ENCODE results near the gene AGL. TPM values are rescaled to one million over a fixed set of nuclear protein-coding genes. Genes with fewer than 3 reads are reported as not detected.

The AGL gene
- polyA plus RNA-seq, 2 of the 4 experiments (the other 2 are of a cell fraction), result 5.5 to 7.4 TPM

DNA sequence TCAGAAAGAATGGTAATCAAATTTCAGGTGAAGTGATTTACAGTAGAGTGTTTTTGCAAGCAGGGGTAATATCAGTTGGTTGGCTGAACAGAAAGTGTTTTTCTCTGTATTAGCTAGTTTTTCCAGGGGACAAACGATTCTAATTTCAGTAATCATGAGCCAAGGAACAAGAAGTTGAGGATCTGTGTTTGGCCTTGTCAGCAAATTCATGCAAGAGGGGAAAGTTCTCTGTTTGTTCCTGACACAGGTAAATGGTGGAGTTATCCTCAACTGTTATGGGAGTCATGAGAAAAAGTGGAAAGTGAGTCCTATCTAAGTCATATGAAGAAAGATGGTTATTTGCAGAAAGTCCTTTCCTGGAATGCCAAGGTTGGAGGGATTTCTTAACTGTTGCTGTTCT is 95.0 kb downstream of the AGL start:
- H3K4me3 ChIP-seq, result no peak overlapping the region
- H3K27ac ChIP-seq, result no peak overlapping the region
- DNase-seq (ENCODE audit: low read depth in 1 of 2, low spot score in 1 of 2) (no peak), FAIRE-seq (no peak), ATAC-seq (no peak)
- POLR2A ChIA-PET, result no interaction called here
- 47% methylated on average over 1 of the region's 1 CpG for WGBS (ENCODE audit: missing lambda C conversion rate)
- CTCF ChIA-PET, result no interaction called here
- H3K9me3 ChIP-seq, result no peaks in the 10 kb centered on the region
- TF ChIP-seq MAFK (IDR thresholded peaks at IDR 0.05; ENCODE audit: partially characterized antibody) (peak; percentile 75), CBX2 (IDR thresholded peaks at IDR 0.05; ENCODE audit: borderline replicate concordance, low read depth) (no peak)
- TF ChIP-seq, protein P1, sequence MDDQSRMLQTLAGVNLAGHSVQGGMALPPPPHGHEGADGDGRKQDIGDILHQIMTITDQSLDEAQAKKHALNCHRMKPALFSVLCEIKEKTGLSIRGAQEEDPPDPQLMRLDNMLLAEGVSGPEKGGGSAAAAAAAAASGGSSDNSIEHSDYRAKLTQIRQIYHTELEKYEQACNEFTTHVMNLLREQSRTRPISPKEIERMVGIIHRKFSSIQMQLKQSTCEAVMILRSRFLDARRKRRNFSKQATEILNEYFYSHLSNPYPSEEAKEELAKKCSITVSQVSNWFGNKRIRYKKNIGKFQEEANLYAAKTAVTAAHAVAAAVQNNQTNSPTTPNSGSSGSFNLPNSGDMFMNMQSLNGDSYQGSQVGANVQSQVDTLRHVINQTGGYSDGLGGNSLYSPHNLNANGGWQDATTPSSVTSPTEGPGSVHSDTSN (IDR thresholded peaks at IDR 0.05), result no peak
- H3K4me2 ChIP-seq, result no peak overlapping the region
- H3K4me1 ChIP-seq, result no peaks in the 10 kb centered on the region

DNA sequence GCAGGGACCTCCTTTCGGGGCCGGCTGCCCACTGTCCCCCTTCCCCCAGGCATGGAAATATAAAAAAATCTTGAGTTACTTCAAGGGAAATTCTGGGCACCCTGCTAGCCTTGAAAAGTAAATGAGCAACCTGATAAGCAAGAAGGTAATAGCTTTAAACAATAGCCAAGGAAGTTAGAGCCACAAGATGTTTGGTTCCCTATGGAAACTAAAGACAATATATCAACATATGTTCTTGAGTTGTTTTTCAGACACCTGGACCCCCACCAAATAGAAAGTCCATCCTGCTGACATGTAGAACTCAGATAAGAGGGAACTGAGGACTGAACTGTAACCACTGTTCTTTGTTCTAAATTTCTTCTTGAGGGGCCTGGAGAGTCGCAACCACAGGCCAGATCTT is 100.3 kb downstream of the AGL start:
- POLR2A ChIA-PET, result no interaction called here
- no peak for ATAC-seq
- no peak for TF ChIP-seq PHF8 (IDR thresholded peaks at IDR 0.05; ENCODE audit: borderline replicate concordance, low read depth)
- no peak for TF ChIP-seq EHF (CRISPR knock-in tag; IDR thresholded peaks at IDR 0.05)
- no peak for TF ChIP-seq MYC (IDR thresholded peaks at IDR 0.05; ENCODE audit: borderline replicate concordance, low read length)
- TF ChIP-seq, protein P2, sequence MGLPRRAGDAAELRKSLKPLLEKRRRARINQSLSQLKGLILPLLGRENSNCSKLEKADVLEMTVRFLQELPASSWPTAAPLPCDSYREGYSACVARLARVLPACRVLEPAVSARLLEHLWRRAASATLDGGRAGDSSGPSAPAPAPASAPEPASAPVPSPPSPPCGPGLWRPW (IDR thresholded peaks at IDR 0.05), result no peak
- TF ChIP-seq, protein P1 (IDR thresholded peaks at IDR 0.05), result no peak
- no peaks in the 10 kb centered on the region for H3K9me3 ChIP-seq
- no peak overlapping the region for H3K4me3 ChIP-seq
- 90% methylated on average over 3 of the region's 3 CpGs for WGBS (ENCODE audit: missing lambda C conversion rate)
- FAIRE-seq, result no peak
- no peak overlapping the region for H3K27ac ChIP-seq
- no peaks in the 10 kb centered on the region for H3K4me1 ChIP-seq
- DNase-seq (ENCODE audit: low read depth in 1 of 2, low spot score in 1 of 2), result no peak
- H3K4me2 ChIP-seq, result no peak overlapping the region
- CTCF ChIA-PET, result no interaction called here

DNA sequence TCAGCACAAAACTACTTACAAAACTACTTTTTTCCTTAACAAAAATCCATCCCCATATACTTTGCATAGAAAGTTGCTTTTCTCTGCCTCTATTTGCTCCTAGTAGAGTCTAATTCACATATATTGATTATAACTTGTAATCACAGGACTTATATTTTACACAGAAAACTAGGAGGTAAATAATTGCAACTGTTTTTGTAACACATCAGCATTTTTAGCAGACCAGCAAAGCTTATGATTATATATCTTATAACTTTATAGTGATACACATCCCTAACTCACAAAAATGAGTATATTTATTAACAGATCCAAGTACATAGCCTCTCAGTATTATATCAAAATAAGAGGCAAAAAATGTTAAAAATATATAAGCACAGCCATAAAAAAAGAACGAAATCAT is 102.4 kb downstream of the AGL start:
- FAIRE-seq (no peak), DNase-seq (ENCODE audit: low read depth in 1 of 2, low spot score in 1 of 2) (no peak), ATAC-seq (no peak)
- 23% methylated on average over 1 of the region's 1 CpG for WGBS (ENCODE audit: missing lambda C conversion rate)
- H3K4me3 ChIP-seq, result no peak overlapping the region
- no peak overlapping the region for H3K27ac ChIP-seq
- POLR2A ChIA-PET, result no interaction called here
- no peak overlapping the region for H3K4me2 ChIP-seq
- no peak for TF ChIP-seq SMC3 (IDR thresholded peaks at IDR 0.05)
- TF ChIP-seq MAFK (IDR thresholded peaks at IDR 0.05; ENCODE audit: partially characterized antibody), result peak; percentile 6
- no peaks in the 10 kb centered on the region for H3K4me1 ChIP-seq
- CTCF ChIA-PET, result interaction anchor here (1.6 kb wide), 1 partner anchor 9 kb away, joined by 3 read pairs; no protein-coding TSS in a partner anchor
- no peaks in the 10 kb centered on the region for H3K9me3 ChIP-seq

DNA sequence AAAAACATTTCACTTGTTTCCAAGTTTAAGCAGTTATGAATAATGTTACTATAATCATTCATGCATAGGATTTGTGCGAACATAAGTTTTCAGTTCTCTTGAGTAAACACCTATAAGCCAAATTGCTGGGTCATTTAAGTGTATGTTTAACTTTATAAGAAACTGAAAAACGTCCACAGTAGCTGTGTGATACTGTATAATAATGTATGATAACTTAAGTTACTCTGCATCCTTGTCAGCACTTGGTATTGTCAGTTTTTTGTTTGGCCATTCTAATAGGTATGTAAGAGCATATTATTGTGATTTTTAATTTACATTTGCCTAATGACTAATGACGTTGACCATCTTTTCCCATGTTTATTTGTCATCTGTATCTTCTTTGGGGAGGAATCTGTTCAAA is 105.2 kb downstream of the AGL start:
- H3K27ac ChIP-seq, result no peak overlapping the region
- DNase-seq (ENCODE audit: low read depth in 1 of 2, low spot score in 1 of 2) (no peak), ATAC-seq (no peak), FAIRE-seq (no peak)
- H3K4me3 ChIP-seq, result no peak overlapping the region
- CTCF ChIA-PET, result no interaction called here
- H3K4me2 ChIP-seq, result no peak overlapping the region
- TF ChIP-seq HDAC2 (IDR thresholded peaks at IDR 0.05), result no peak
- TF ChIP-seq ZFP36 (IDR thresholded peaks at IDR 0.05; ENCODE audit: borderline replicate concordance, partially characterized antibody), result peak; percentile 50
- 41% methylated on average over 3 of the region's 3 CpGs for WGBS (ENCODE audit: missing lambda C conversion rate)
- H3K9me3 ChIP-seq, result no peaks in the 10 kb centered on the region
- POLR2A ChIA-PET, result no interaction called here
- no peaks in the 10 kb centered on the region for H3K4me1 ChIP-seq

DNA sequence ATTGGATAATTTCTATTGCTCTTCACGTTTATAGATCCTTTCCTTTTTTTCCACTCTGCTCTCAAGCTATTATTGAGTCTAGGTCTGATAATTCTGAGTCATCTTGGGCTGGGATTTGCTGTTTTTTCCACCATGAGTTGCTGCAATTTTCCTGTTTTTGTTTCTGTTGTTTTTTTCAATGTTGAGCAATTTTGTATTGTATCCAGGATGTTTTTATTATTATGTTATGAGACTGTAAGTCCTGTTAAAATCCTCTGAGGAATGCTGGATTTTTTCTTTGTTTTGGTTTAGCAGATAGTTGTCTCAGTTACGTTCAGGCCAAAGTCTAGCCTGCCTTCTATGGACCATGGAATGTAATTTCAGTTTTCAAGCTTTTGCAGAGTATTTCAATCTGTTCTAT is 106.6 kb downstream of the AGL start:
- POLR2A ChIA-PET, result no interaction called here

More for the DNA sequence above, 106.6 kb downstream of the AGL start:
- Histone ChIP-seq H3K4me1 (no peaks in the 10 kb centered on the region), H3K9me3 (no peaks in the 10 kb centered on the region), H3K4me2 (no peak overlapping the region), H3K4me3 (no peak overlapping the region), H3K27ac (no peak overlapping the region)
- CTCF ChIA-PET, result no interaction called here
- DNase-seq (ENCODE audit: low read depth in 1 of 2, low spot score in 1 of 2), result no peak
- 34% methylated on average over 2 of the region's 2 CpGs for WGBS (ENCODE audit: missing lambda C conversion rate)
- no peak for FAIRE-seq
- ATAC-seq, result no peak
- no peak for TF ChIP-seq FOXS1 (CRISPR knock-in tag; IDR thresholded peaks at IDR 0.05)
- no peak for TF ChIP-seq EHF (CRISPR knock-in tag; IDR thresholded peaks at IDR 0.05)
- TF ChIP-seq, protein P3, sequence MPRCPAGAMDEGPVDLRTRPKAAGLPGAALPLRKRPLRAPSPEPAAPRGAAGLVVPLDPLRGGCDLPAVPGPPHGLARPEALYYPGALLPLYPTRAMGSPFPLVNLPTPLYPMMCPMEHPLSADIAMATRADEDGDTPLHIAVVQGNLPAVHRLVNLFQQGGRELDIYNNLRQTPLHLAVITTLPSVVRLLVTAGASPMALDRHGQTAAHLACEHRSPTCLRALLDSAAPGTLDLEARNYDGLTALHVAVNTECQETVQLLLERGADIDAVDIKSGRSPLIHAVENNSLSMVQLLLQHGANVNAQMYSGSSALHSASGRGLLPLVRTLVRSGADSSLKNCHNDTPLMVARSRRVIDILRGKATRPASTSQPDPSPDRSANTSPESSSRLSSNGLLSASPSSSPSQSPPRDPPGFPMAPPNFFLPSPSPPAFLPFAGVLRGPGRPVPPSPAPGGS (IDR thresholded peaks at IDR 0.05), result no peak
- TF ChIP-seq BHLHE40 (IDR thresholded peaks at IDR 0.05; ENCODE audit: low read depth, low read length), result no peak
- TF ChIP-seq RARB (CRISPR knock-in tag; IDR thresholded peaks at IDR 0.05), result no peak
- TF ChIP-seq, protein P4, sequence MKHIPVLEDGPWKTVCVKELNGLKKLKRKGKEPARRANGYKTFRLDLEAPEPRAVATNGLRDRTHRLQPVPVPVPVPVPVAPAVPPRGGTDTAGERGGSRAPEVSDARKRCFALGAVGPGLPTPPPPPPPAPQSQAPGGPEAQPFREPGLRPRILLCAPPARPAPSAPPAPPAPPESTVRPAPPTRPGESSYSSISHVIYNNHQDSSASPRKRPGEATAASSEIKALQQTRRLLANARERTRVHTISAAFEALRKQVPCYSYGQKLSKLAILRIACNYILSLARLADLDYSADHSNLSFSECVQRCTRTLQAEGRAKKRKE (CRISPR knock-in tag; IDR thresholded peaks at IDR 0.05; ENCODE audit: low read depth), result no peak
